HG03045 (cell line): ENCODE measurements around the gene SLC8A2.
"Not testable (repeated sequence)": the region's sequence is repeated elsewhere in the genome, so short reads cannot be mapped to it uniquely, and the experiment has no call there.

Experiments used
- ATAC-seq: cut with Tn5 transposase; IDR thresholded peaks from one replicate; pipeline ENCODE4 v1.9.1; 2021; ENCODE audit warnings: mild to moderate bottlenecking, moderate library complexity; ENCODE audit not compliant: unreplicated experiment

SLC8A2 gene

DNA sequence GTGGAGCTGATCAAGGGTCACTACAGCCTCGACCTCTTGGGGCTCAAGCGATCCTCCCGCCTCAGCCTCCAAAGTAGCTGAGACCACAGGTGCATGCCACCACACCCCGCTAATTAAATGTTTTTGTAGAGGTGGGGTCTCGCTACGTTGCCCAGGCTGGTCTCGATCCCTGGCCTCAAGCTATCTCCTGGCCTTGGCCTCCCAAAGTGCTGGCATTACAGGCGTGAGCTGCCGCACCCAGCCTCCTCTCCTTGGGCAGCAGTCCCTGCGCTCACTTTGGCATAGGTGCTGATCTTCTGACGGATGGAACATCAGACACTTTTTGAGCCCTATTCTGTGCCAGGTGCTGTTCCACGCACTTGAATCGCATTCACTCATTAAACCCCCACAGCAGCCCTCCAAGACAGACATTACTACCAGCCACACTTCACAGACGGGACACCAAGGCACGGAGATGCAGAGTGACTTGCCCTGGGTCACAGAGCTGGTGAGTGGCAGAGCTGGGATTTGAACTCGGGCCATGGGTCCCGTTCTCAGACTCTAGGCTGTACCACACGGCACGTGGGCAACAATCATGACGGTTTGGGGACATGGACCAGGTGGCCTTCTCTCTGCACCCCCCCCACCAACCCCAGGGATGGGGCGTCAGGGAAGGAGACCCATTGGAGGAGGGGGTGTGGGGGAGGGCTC lies 55.6 kb downstream of the SLC8A2 start:
- no peak for ATAC-seq

DNA sequence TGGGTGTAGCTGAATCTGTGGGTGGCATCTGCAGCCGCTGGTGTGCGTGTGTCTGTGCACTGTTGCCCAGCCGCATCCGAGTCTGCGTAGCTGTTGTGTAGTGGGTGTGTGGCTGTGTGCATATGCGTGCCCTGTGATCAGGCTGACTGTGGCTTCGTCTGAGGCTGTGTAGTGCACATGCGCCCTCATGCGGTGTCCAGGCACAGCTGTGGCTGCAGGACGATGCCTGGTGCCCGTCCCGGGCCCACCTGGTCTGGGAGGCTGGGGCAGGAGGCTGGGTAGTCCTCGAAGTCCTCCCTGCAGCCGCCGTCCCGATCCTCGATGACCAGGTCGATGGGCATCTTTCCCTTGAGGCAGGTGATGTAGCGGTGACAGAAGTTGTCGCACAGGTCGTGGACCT lies 57.2 kb downstream of the SLC8A2 start:
- no peak for ATAC-seq

DNA sequence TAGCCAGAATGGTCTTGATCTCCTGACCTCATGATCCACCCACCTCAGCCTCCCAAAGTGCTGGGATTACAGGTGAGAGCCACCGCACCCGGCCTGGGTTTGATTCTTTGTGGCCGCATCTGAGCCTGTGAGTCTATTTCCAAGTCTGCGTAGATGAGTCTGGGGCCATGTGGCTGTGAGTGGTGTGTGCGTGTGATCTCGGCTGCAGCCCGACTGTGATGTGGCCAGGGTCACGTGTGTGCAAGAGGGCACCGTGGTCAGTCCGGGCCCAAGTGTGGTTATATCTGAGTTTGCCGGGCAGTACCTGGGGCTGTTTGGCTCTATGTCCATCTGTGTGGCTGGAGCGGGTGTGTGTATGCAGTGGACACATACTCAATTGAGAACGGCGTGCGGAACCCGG lies 57.8 kb downstream of the SLC8A2 start:
- no peak for ATAC-seq

DNA sequence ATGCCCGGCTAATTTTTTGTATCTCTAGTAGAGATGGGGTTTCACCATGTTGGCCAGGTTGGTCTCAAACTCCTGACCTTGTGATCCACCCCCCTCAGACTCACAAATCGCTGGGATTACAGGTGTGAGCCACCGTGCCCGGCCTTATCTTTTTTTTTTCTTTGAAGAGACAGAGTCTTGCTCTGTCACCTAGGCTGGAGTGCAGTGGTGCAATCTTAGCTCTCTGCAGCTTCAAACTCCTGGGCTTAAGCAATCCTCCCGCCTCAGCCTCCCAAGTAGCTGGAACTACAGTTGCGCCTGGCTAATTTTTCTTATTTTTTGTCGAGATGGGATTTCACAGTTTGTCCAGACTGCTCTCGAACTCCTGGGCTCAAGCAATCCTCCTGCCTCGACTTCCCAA lies 60.0 kb downstream of the SLC8A2 start:
- not testable (repeated sequence) for ATAC-seq

DNA sequence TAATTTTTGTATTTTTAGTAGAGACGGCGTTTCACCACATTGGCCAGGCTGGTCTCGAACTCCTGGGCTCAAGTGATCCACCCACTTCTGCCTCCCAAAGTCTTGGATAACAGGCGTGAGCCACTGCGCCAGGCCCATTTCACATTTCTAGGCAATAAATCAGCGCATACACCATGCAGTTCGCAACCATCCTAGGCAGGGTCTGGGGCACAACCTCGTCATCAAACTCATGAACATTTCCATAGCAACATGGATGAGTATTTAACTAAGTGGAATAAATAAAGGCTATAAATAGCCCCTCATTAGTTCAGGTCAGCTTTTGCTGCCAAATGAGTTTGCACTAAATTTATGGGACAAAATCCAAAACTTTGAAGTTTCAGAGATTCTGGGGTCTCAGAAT lies 60.6 kb downstream of the SLC8A2 start:
- no peak for ATAC-seq

DNA sequence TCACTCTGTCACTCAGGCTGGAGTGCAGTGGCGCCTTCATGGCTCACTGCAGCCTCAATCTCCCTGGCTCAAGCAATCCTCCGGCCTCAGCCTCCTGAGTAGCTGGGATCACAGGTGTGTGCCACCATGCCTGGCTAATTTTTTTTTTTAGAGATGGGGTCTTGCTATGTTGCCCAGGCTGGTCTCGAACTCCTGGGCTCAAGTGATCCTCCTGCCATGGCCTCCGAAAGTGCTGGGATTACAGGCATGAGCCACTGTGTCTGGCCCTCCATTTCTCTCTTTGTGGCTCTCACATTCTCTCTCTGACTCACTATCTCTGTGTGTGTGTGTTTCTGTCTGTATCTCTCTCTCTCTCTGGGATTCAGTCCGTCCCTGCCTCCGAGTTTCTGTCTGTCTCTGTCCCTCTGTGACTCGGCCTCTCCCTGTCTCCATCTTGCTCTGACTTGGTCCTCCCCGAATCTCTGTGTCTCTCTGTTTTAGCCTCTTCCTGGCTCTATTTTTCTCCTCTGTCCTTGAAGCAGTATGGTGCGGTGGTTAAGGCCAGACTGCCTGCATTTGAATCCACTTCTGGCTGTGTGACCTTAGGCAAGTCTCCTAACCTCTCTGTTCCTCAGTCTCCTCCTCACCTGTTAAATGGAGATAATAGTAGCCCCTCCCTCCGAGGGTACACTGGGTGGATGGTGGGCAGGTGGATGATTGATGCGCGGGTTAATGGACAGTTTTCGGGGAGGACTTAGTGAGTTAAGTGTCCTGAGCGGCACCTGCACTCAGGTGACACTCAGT lies 63.3 kb downstream of the SLC8A2 start:
- ATAC-seq = no peak

DNA sequence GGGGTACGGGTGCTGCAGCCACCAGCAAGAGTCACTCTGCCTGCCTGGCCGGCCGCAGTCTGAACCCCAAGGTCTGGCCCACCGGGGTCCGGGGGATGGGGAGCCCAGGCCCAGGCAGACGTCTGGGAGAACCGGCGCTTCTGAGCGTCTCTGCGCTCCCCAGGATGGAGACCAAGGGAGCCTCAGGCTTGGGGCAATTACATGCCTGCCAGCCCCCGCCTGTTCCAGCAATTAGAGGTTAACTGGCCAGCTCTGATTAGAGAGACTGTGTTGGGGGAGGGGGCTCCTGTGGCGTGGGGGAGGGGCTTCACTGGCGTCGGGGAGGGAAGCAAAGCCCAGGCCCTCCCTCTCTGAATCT lies 64.3 kb downstream of the SLC8A2 start:
- ATAC-seq = no peak

DNA sequence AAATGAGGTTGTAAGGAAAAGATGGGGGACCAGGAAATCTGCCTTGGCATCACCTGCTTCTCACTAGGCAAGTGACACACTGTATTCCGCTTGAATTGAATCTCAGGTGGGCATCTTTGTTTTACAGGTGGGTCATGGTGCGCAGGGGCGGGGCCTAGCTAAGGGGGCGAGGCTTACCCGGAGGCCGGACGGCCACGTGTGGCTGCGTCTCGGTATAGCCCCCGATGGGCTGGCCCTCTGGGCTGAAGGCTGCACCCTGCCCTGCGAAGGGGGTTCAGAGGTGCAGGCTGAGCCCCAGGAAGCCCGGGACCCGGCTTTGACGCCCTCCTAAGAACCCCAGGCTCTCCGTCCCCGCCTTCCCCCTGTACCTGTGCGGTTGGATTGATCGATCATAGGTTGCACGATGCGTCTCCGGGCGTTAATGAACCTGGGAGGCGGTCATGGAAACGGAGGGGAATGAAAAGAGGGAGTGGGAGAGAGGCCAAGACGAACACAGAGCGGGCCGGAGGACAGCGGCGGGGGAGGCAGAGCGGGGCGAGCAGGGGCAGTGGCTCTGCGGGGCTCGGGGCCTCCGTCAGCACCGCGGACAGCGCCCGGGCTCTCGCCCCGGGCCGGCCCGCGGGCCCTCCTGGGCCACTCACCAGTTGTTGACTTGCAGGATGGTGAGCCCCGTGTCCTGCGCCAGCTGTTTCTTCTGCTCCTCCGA lies 64.8 kb downstream of the SLC8A2 start:
- ATAC-seq = no peak

DNA sequence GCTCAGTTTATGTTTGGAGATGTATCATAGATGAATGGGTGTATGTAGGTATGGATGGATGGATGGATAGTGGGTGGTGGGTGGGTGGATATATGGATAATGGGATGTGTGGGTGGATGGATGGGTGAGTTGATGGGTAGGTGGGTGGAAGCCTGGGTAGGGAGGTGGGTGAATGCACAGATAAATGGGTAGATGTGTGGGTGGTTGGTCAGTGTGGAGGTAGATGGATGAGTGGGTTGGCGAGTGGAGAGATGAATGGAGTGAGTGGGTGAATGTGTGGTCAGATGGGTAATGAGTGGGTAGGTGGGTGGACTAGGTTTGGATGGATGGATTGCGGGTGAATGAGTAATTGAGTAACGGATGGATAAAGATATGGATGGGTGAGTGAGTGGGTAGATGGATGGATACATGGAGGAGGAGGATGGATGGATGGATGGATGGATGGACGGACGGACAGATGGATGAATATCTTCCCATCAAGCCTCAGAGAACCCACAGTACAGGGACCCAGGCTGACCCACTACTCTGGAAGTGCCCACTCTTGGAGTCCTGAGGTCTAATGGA lies 65.8 kb downstream of the SLC8A2 start:
- no peak for ATAC-seq

DNA sequence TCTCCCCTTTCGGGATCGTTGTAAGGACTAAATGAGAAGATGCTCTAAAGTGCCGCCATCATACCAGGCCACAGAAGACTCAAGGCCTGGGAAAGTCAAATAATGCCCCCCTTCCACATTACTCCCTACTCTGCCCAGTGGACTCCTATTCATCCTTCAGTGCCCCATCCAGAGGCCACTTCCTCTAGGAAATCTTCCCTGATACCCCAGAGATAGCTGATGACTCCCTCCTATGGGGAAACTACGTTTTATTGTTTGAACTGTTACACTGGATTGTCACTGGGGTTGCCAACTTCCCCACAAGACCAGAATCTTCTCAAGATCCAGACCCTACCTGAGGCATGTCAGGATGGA lies 66.5 kb downstream of the SLC8A2 start:
- no peak for ATAC-seq

DNA sequence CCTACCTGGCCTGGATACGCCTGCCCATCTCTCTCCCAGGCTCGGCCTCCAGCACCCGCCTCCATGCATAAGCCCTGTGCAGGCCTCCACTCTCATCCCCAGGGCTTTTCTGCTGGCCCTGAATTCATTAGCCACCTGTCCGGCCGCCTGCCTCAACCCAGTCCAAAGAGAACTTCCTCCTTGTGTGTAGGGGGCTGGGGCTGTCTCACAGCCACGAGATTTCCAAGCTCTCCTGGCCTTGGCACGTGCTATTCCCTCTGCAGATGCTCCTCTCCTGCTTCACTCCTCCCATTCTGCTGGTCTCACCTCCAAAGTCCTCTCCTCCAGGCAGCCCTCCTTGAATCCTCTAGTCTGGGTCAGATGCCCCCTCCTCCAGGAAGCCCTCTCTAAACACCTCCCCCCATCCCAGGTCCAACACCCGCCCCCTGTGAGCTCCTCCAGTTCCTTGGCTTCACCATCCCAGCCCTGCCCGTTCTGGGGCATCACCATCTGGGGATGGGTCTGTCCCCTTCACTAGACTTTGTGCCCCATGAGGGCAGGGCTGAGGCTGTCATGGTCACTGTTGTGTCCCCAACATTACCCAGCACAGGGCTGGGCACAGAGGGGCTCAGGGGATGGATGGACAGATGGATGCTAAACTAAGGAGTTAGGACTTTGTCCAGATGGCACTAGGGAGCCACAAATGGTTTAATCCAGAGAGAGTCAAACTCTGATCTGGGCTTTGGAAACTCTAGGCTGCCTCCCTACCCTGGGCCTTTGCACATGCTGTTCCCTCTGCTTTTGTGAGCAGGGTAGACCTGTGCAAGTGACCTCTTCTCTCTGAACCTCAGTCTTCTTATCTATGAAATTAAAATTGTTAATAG lies 67.1 kb downstream of the SLC8A2 start:
- ATAC-seq = no peak

DNA sequence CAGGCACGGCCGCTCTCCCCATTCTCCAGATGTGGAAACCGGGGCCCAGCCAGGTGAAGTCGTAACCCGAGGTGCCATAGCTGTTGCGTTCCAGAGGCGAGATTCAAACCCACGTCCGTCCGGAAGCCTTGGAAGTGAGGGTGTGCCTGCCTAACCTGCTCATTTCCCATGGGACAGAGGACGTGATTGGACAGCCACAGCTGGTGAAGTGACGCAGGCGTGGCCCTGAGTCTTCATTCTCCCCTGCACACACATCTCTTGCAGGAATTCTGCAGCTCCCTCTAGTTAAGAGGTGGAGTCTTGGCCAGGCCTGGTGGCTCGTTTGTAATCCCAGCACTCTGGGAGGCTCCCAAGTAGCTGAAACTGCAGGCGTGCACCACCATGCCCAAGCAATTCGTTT lies 69.2 kb downstream of the SLC8A2 start:
- no peak for ATAC-seq

DNA sequence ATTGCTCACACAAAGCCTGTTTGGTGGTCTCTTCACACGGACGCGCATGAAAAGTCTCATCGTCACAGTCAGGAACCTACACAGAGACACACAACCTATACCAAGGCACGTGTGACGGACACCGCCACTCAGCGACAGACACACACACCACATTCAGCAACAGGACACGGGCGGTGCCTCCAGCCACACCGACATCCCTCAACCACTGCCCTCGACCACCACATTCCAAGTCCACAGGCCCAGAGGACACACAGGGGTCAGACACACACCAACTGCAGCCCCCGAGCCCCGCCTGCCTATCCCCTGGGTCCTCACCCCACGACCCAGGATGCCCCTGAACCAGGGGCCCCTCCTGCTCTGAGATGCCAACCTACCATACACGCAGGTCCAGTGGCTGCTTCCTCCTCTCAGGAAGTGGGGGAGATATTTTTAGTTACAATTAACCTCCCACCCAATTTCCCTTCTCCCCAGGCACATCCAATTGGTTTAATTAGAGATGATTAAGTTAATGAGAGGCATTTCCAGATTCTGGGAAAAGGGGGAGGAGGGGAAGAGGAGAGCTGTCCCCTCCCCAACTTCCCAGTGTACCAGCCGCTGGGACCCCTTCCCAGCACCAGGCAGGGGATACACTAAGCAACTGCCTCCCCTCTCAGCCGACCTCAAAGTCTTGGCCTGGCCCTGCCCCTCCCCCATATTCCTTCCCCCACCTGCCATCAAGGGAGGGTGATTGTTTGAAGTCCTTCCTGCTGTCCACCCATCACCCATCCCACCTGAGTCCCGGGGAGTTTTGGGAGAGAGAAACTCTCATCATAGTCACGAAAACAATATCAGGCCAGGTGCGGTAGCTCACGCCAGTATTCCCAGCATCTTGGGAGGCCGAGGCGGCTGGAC lies 72.7 kb downstream of the SLC8A2 start:
- no peak for ATAC-seq

DNA sequence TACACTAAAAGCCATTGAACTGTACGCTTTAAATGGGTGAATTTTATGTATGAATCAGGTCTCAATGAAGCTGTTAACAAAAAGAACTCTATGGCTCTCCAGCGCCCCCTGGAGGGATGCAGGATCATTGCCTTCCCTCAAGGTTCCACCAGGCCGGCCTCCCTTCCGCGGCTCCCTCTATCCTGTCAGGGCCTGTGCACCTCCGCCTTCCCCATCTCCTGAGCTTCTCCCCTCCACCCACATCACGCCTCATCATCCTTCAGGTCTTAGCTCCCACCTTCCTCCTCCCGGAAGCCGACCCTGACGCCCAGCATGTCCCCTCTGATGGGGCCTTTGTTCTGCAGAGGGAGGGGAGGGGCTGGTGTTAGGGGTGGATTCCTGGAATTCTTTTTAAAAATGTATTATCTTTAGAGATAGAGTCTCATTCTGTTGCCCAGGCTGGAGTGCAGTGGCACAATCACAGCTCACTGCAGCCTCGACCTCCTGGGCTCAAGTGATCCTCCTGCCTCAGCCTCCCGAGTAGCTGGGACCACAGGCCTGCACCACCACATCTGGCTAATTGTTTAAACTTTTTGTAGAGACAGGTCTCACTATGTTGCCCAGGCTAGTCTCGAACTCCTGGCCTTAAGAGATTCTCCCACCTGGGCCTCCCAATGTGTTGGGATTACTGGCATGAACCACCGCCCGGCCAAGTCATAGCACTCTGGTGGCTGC lies 80.0 kb downstream of the SLC8A2 start:
- no peak for ATAC-seq

DNA sequence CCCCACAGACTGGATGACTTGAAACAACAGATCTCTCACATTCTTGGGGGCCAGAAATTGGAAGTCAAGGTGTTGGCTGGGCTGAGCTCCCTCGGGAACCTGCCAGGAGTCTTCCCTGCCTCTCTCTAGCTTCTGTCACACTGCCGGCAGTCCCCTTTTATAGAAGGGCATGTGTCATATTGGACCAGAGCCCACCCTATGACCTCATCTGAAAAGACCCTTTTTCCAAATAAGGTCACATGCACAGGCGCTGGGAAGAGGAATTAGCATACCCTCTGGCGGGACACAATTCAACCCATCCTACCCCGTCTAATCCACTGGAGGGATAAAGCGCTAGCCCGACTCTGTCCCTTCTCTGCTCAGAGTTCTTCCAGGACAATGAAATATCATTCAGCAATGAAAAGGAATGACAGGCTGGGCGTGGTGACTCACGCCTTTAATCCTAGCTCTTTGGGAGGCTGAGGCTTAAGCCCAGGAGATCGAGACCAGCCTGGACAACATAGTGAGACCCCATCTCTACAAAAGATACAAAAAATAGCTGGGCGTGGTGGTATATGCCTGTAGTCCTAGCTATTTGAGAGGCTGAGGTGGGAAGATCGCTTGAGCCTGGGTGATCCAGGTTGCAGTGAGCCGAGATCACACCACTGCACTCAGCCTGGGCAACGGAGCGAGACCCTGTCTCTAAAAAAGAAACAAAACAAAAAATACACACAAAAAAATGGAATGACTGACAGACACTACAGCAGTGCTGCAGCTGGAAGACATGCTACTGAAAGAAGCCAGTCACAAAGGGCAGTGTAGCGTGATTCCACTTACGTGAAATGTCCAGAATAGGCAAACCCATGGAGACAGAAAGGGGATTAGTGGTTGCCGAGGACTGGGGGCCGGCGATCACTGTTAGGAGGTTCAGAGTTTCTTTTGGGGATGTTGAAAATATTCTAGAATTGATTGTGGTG lies 80.9 kb downstream of the SLC8A2 start:
- no peak for ATAC-seq

DNA sequence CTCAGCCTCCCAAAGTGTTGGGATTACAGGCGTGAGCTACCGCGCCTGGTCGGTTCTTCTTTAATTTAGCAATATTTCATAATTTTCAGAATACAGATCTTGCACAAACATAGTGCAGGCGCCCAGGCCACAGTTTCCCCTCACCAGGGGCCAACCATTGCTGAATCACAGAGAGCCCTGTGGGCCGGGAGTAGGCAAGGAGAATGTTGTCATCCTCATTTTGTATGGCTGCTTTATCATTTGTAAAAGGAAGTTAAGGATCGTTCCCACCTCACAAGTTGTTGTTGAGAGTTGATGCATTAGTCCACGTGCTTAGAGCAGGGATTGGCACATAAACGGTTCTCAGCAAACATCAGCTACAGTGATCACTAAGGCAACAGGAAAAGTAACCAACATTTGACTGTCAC lies 82.5 kb downstream of the SLC8A2 start:
- no peak for ATAC-seq

DNA sequence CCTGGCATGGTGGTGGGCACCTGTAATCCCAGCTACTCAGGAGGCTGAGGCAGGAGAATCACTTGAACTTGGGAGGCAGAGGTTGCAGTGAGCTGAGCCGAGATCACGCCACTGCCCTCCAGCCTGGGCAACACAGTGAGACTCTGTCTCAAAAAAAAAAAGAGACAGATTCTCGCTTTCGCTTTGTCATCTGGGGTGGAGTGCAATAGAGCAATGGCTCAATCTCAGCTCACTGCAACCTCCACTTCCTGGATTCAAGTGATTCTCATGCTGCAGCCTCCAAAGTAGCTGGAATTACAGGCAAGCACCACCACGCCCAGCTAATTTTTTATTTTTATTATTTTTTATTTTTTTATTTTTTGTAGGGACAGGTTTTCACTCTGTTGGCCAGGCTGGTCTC lies 83.0 kb downstream of the SLC8A2 start:
- not testable (repeated sequence) for ATAC-seq

DNA sequence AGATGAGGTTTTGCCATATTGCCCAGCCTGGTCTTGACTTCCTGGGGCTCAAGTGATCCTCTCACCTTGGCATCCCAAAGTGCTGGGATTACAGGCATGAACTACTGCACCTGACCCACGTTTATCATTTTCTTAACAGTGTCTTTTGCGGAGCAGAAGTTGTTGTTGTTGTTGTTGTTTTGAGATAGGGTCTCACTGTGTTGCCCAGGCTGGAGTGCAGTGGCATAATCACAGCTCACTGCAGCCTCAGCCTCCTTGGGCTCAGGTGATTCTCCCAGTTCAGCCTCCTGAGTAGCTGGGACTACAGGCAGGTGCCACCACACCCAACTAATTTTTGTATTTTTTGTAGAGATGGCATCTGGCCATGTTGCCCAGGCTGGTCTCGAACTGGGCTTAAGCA lies 84.1 kb downstream of the SLC8A2 start:
- ATAC-seq = not testable (repeated sequence)
